ENCODE measurements around the gene PRR15L. TPM values are rescaled to one million over a fixed set of nuclear protein-coding genes. Genes with fewer than 3 reads are reported as not detected.

PRR15L gene
- total RNA-seq, 2 donors from 2014 or later, result 0.57 to 0.60 TPM

DNA sequence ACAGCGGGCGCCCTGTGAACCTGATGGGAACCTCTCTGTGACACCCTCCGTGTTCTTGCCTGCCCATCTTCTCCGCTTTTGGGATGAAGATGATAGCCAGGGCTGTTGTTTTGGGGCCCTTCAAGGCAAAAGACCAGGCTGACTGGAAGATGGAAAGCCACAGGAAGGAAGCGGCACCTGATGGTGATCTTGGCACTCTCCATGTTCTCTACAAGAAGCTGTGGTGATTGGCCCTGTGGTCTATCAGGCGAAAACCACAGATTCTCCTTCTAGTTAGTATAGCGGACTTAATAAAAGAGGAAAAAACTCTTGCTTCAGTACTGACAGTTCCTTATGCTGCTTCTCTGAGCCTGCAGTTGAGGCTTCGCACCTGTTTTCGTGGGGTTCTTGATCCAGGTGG lies 23.8 kb upstream of the PRR15L start:
- H3K9ac ChIP-seq (ENCODE audit: extremely low read depth, low read length, poor library complexity, severe bottlenecking), result no peak overlapping the region
- no peaks in the 10 kb centered on the region for H3K27me3 Mint-ChIP-seq (ENCODE audit: insufficient read depth)
- DNase-seq, result no peak
- H3K27me3 ChIP-seq (ENCODE audit: control insufficient read depth, insufficient read depth, low read length, poor library complexity, severe bottlenecking), result no peaks in the 10 kb centered on the region
- H3K4me1 Mint-ChIP-seq, result peaks cover 5% of the 10 kb centered on the region
- H3K36me3 ChIP-seq (ENCODE audit: control insufficient read depth, insufficient read depth, low read length), result peaks cover 23% of the 10 kb centered on the region
- no peak overlapping the region for H3K4me3 ChIP-seq (ENCODE audit: low read length)
- 94 to 95% methylated on average over 8 to 9 of the region's 9 CpGs for WGBS, 2 experiments (ENCODE audit: insufficient coverage in 1 of 2, insufficient read length in 1 of 2)
- no peak overlapping the region for H3K4me3 Mint-ChIP-seq
- peaks cover 47% of the 10 kb centered on the region for H3K36me3 Mint-ChIP-seq (ENCODE audit: low read depth)
- TF ChIP-seq, protein P1, sequence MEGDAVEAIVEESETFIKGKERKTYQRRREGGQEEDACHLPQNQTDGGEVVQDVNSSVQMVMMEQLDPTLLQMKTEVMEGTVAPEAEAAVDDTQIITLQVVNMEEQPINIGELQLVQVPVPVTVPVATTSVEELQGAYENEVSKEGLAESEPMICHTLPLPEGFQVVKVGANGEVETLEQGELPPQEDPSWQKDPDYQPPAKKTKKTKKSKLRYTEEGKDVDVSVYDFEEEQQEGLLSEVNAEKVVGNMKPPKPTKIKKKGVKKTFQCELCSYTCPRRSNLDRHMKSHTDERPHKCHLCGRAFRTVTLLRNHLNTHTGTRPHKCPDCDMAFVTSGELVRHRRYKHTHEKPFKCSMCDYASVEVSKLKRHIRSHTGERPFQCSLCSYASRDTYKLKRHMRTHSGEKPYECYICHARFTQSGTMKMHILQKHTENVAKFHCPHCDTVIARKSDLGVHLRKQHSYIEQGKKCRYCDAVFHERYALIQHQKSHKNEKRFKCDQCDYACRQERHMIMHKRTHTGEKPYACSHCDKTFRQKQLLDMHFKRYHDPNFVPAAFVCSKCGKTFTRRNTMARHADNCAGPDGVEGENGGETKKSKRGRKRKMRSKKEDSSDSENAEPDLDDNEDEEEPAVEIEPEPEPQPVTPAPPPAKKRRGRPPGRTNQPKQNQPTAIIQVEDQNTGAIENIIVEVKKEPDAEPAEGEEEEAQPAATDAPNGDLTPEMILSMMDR (conservative IDR thresholded peaks at IDR 0.05), result no peak
- H3K27ac Mint-ChIP-seq, result no peak overlapping the region
- peaks cover 12% of the 10 kb centered on the region for H3K4me1 ChIP-seq (ENCODE audit: control insufficient read depth, insufficient read depth, low read length)
- peak overlapping the region; percentile 72 for H3K27ac ChIP-seq (ENCODE audit: low read depth, low read length)
- no peaks in the 10 kb centered on the region for H3K9me3 ChIP-seq (ENCODE audit: control insufficient read depth, low read length)
- no peaks in the 10 kb centered on the region for H3K9me3 Mint-ChIP-seq

DNA sequence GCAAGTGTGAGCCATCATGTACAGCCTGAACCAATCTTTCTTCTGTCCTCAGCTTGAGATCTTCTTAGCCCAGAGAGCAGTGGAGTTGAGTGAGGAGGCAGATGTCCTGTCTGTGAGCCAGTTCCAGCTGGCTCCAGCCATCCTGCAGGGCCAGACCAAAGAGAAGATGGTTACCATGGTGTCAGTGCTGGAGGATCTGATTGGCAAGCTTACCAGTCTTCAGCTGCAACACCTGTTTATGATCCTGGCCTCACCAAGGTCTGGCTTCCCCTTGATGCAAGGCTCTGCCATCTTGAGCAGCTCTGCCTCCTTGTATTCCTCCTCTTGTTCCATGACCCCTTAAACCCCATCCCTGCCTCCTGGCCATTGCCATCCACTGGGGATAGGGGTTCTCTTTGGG lies 22.9 kb upstream of the PRR15L start:
- H3K36me3 Mint-ChIP-seq (ENCODE audit: low read depth), result peaks cover 52% of the 10 kb centered on the region
- peaks cover 27% of the 10 kb centered on the region for H3K36me3 ChIP-seq (ENCODE audit: control insufficient read depth, insufficient read depth, low read length)
- TF ChIP-seq, protein P1 (conservative IDR thresholded peaks at IDR 0.05), result no peak

DNA sequence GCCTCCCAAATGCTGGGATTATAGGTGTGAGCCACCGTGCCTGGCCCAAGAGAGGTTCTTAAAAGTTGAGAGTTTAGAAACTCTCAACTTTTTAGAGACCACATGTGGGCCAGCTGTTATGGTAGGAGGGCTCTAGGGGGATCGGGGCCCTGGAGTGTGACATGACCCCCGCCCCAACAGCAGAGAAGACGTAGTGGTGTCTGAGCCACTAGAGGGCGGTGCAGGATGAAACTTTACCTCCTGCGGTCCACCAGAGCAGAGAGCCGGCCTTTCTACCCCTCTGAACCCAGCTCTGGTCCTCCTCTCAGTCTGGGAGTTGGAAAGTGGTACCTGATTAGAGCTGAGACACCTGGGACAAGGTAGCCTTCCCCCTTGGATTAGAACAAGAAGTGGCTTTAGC lies 20.6 kb upstream of the PRR15L start:
- no peak overlapping the region for H3K27ac Mint-ChIP-seq
- H3K27me3 Mint-ChIP-seq (ENCODE audit: insufficient read depth), result no peaks in the 10 kb centered on the region
- no peaks in the 10 kb centered on the region for H3K27me3 ChIP-seq (ENCODE audit: control insufficient read depth, insufficient read depth, low read length, poor library complexity, severe bottlenecking)
- TF ChIP-seq, protein P1 (conservative IDR thresholded peaks at IDR 0.05), result peak; percentile 91
- no peaks in the 10 kb centered on the region for H3K4me1 Mint-ChIP-seq
- no peaks in the 10 kb centered on the region for H3K9me3 ChIP-seq (ENCODE audit: control insufficient read depth, low read length)
- H3K9me3 Mint-ChIP-seq, result no peaks in the 10 kb centered on the region
- WGBS, 2 experiments (ENCODE audit: insufficient coverage in 1 of 2, insufficient read length in 1 of 2), result 30 to 35% methylated on average over 2 to 7 of the region's 7 CpGs
- H3K27ac ChIP-seq (ENCODE audit: low read depth, low read length), result no peak overlapping the region
- peak; percentile 95 for DNase-seq
- H3K36me3 Mint-ChIP-seq (ENCODE audit: low read depth), result peaks cover 72% of the 10 kb centered on the region
- H3K4me1 ChIP-seq (ENCODE audit: control insufficient read depth, insufficient read depth, low read length), result peaks cover 4% of the 10 kb centered on the region
- H3K4me3 ChIP-seq (ENCODE audit: low read length), result no peak overlapping the region
- H3K4me3 Mint-ChIP-seq, result no peak overlapping the region
- no peak overlapping the region for H3K9ac ChIP-seq (ENCODE audit: extremely low read depth, low read length, poor library complexity, severe bottlenecking)
- H3K36me3 ChIP-seq (ENCODE audit: control insufficient read depth, insufficient read depth, low read length), result peaks cover 41% of the 10 kb centered on the region

More for the DNA sequence above, 22.9 kb upstream of the PRR15L start:
- no peak overlapping the region for H3K4me3 Mint-ChIP-seq
- no peaks in the 10 kb centered on the region for H3K9me3 Mint-ChIP-seq
- H3K27me3 ChIP-seq (ENCODE audit: control insufficient read depth, insufficient read depth, low read length, poor library complexity, severe bottlenecking), result no peaks in the 10 kb centered on the region
- no peak overlapping the region for H3K27ac ChIP-seq (ENCODE audit: low read depth, low read length)
- H3K9ac ChIP-seq (ENCODE audit: extremely low read depth, low read length, poor library complexity, severe bottlenecking), result no peak overlapping the region
- H3K27ac Mint-ChIP-seq, result no peak overlapping the region
- H3K4me3 ChIP-seq (ENCODE audit: low read length), result no peak overlapping the region
- H3K9me3 ChIP-seq (ENCODE audit: control insufficient read depth, low read length), result no peaks in the 10 kb centered on the region
- H3K4me1 ChIP-seq (ENCODE audit: control insufficient read depth, insufficient read depth, low read length), result peaks cover 12% of the 10 kb centered on the region
- peaks cover 5% of the 10 kb centered on the region for H3K4me1 Mint-ChIP-seq
- no peaks in the 10 kb centered on the region for H3K27me3 Mint-ChIP-seq (ENCODE audit: insufficient read depth)
- DNase-seq, result no peak

Measured in endodermal cell (in vitro differentiated cells).